Osteoblast (primary cell): ENCODE measurements around the gene CFAP43. TPM values are rescaled to one million over a fixed set of nuclear protein-coding genes. Genes with fewer than 3 reads are reported as not detected.

Experiments used
- DNase-seq: peaks from one replicate; pipeline ENCODE4 v3.0.0; 2011; ENCODE audit warnings: low spot score, mixed read lengths; ENCODE audit not compliant: insufficient read length; ENCODE audit errors: missing footprints
- H2AFZ ChIP-seq: 2 replicates; pipeline ENCODE4 v1.6.0; 2011; ENCODE audit warnings: mild to moderate bottlenecking, low read length
- H3K27ac ChIP-seq: 2 replicates; pipeline ENCODE4 v1.5.1; 2011; ENCODE audit warnings: mild to moderate bottlenecking, low read depth, low read length, moderate library complexity
- H3K27me3 ChIP-seq: 2 replicates; pipeline ENCODE4 v1.6.0; 2012; ENCODE audit warnings: mild to moderate bottlenecking, control low read depth, inconsistent platforms, low read length, moderate library complexity; ENCODE audit not compliant: insufficient read depth
- H3K36me3 ChIP-seq: 2 replicates; pipeline ENCODE4 v1.5.1; 2011; ENCODE audit warnings: mild to moderate bottlenecking, low read length, control low read depth, moderate library complexity; ENCODE audit not compliant: insufficient read depth
- H3K4me1 ChIP-seq: 2 replicates; pipeline ENCODE4 v1.5.1; 2011; ENCODE audit warnings: mild to moderate bottlenecking, low read length, control low read depth, moderate library complexity; ENCODE audit not compliant: insufficient read depth
- H3K4me2 ChIP-seq: 2 replicates; pipeline ENCODE4 v1.6.0; 2011; ENCODE audit warnings: mild to moderate bottlenecking, low read length; ENCODE audit not compliant: insufficient read depth
- H3K4me3 ChIP-seq: fragments of 200-600 bp; sonication (generic); 3 replicates; pipeline ENCODE4 v1.5.1; 2012; ENCODE audit warnings: mild to moderate bottlenecking, low read length, inconsistent platforms; ENCODE audit not compliant: insufficient read depth
- H3K79me2 ChIP-seq: 2 replicates; pipeline ENCODE4 v1.6.0; 2012; ENCODE audit warnings: mild to moderate bottlenecking, low read length, control low read depth, inconsistent platforms; ENCODE audit not compliant: insufficient read depth
- H3K9me3 ChIP-seq: 2 replicates; pipeline ENCODE4 v1.5.1; 2011; ENCODE audit warnings: low read depth, low read length, control low read depth
- H4K20me1 ChIP-seq: 2 replicates; pipeline ENCODE4 v1.6.0; 2012; ENCODE audit warnings: mild to moderate bottlenecking, low read length, control low read depth; ENCODE audit not compliant: insufficient read depth
- total RNA-seq: library from RNA; depleted of rRNA; stranded (reverse); fragments of >200 nt; gene quantifications from 2 replicates; pipeline ENCODE4 v1.2.3, GENCODE V29; 2012
- TF ChIP-seq, protein P1 (sequence below): IDR thresholded peaks from 2 replicates; pipeline ENCODE4 v1.5.1; 2011; ENCODE audit warnings: mild to moderate bottlenecking, low read depth, low read length, moderate library complexity; ENCODE audit errors: extremely low read depth

The CFAP43 gene
- total RNA-seq, 1 donor = 0.36 TPM

DNA sequence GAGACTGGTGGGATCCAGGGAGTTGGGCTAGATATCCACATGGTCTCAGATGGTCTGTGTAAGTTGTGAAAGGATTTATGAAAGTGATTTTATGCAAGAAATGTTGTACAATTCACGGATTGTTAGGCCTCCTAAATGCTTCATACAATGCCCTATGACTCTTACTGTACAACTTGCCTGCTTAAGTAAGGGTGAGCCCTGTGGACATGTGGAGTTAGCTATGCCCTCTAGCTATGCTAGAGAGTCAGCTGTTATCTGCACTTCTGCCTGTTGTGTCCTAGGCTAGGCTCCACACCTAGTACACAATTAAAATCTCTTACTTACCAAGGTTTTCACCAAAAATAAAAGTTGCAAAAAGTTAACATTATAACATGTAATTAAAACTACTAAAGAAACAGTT lies 1.7 kb upstream of the CFAP43 start:
- no peaks in the 10 kb centered on the region for H3K79me2 ChIP-seq
- no peak overlapping the region for H3K27ac ChIP-seq
- H3K9me3 ChIP-seq = no peaks in the 10 kb centered on the region
- peaks cover 3% of the 10 kb centered on the region for H3K4me1 ChIP-seq
- H2AFZ ChIP-seq = no peak overlapping the region
- no peak for DNase-seq
- H3K27me3 ChIP-seq = no peaks in the 10 kb centered on the region
- no peaks in the 10 kb centered on the region for H4K20me1 ChIP-seq
- H3K4me3 ChIP-seq = no peak overlapping the region
- no peaks in the 10 kb centered on the region for H3K36me3 ChIP-seq
- TF ChIP-seq, protein P1, sequence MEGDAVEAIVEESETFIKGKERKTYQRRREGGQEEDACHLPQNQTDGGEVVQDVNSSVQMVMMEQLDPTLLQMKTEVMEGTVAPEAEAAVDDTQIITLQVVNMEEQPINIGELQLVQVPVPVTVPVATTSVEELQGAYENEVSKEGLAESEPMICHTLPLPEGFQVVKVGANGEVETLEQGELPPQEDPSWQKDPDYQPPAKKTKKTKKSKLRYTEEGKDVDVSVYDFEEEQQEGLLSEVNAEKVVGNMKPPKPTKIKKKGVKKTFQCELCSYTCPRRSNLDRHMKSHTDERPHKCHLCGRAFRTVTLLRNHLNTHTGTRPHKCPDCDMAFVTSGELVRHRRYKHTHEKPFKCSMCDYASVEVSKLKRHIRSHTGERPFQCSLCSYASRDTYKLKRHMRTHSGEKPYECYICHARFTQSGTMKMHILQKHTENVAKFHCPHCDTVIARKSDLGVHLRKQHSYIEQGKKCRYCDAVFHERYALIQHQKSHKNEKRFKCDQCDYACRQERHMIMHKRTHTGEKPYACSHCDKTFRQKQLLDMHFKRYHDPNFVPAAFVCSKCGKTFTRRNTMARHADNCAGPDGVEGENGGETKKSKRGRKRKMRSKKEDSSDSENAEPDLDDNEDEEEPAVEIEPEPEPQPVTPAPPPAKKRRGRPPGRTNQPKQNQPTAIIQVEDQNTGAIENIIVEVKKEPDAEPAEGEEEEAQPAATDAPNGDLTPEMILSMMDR = no peak
- H3K4me2 ChIP-seq = no peak overlapping the region

DNA sequence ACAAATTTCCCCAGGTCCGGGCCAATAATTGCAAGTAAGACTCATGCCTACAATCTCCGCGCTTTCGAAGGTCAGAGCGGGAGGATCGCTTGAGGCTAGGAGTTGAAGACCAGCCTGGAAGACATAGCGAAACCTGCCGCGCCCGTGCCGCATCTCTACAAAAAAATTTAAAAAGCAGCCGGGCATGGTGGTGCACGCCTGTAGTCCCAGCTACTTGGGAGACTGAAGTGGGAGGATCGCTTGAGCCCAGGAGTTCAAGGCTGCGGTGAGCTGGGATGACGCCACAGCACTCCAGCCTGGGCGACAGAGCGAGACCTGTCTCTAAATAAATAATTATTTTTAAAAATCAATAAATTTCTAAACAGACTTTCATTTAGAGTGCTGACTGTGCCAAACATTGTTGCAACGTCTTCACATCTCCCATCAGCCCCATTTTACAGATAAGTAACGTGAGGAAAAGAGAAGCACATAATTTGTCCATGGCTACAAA lies 494 bp upstream of the CFAP43 start:
- TF ChIP-seq, protein P1 = no peak

GRCh38 chr10:104230490-104230889 lies 1.7 kb downstream of the CFAP43 start:
- Histone ChIP-seq H3K27me3 (no peaks in the 10 kb centered on the region), H4K20me1 (no peaks in the 10 kb centered on the region), H3K36me3 (no peaks in the 10 kb centered on the region), H2AFZ (no peak overlapping the region), H3K9me3 (no peaks in the 10 kb centered on the region), H3K4me1 (peaks cover 3% of the 10 kb centered on the region), H3K27ac (no peak overlapping the region), H3K4me3 (no peak overlapping the region), H3K4me2 (no peak overlapping the region), H3K79me2 (no peaks in the 10 kb centered on the region)
- DNase-seq = no peak
- TF ChIP-seq, protein P1 = no peak

More for the DNA sequence above, 494 bp upstream of the CFAP43 start:
- H3K4me3 ChIP-seq = peak overlapping the region; percentile 81
- no peak for DNase-seq
- H3K36me3 ChIP-seq = no peaks in the 10 kb centered on the region
- no peaks in the 10 kb centered on the region for H3K79me2 ChIP-seq
- H4K20me1 ChIP-seq = no peaks in the 10 kb centered on the region
- no peaks in the 10 kb centered on the region for H3K9me3 ChIP-seq
- H2AFZ ChIP-seq = peak overlapping the region; percentile 96
- H3K27ac ChIP-seq = no peak overlapping the region
- peaks cover 3% of the 10 kb centered on the region for H3K4me1 ChIP-seq
- H3K4me2 ChIP-seq = peak overlapping the region; percentile 96
- no peaks in the 10 kb centered on the region for H3K27me3 ChIP-seq

DNA sequence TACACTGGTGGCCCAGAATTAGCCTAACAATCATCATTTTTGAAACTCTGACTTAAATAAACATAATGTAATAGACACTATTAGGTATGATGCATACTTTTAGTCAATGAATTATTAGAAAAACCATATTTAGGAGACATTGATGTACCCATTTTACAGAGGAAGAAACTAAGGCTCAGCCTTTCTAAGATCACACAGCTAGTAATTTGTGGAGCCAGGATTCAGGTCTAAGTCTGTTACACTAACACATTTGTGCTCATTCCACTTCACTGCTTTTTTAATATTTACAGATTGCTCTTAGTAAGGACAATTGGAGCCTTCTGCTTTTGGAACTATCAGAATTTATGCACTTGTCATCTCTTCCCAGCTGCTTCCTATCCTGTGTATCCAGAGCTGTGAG lies 8.9 kb downstream of the CFAP43 start:
- Histone ChIP-seq H3K27me3 (peaks cover 17% of the 10 kb centered on the region), H3K4me2 (no peak overlapping the region), H3K27ac (no peak overlapping the region), H4K20me1 (no peaks in the 10 kb centered on the region), H3K36me3 (no peaks in the 10 kb centered on the region), H3K4me3 (no peak overlapping the region), H3K79me2 (no peaks in the 10 kb centered on the region), H3K4me1 (no peaks in the 10 kb centered on the region), H3K9me3 (no peaks in the 10 kb centered on the region), H2AFZ (no peak overlapping the region)
- no peak for DNase-seq
- TF ChIP-seq, protein P1 = no peak
